ENCODE results near the gene FBXO31. TPM values are rescaled to one million over a fixed set of nuclear protein-coding genes. Genes with fewer than 3 reads are reported as not detected.
A peak's percentile ranks its signal among the peaks of the same experiment; 100 is the strongest.
"Not testable (repeated sequence)": the region's sequence is repeated elsewhere in the genome, so short reads cannot be mapped to it uniquely, and the experiment has no call there.

The FBXO31 gene
- total RNA-seq, 1 donor from 2014 or later, result 93.3 TPM

- Histone ChIP-seq H3K4me3 (no peak overlapping the region), H3K36me3 (peaks cover 0 to 57% of the 10 kb centered on the region in 2 donors), H3K27me3 (no peaks in the 10 kb centered on the region), H3K4me1 (peaks cover 12% of the 10 kb centered on the region), H3K27ac (no peak overlapping the region), H3K9me3 (no peaks in the 10 kb centered on the region)
- no peak for TF ChIP-seq POLR2AphosphoS5 (IDR thresholded peaks at IDR 0.05; ENCODE audit: insufficient read depth in 1 of 2, low read depth in 1 of 2)
- no peak for TF ChIP-seq CTCF (IDR thresholded peaks at IDR 0.05)
- TF ChIP-seq POLR2A (IDR thresholded peaks at IDR 0.05), result no peak
- DNase-seq (ENCODE audit: extremely low spot score in 2 of 2), result no peak
- intact Hi-C loops (cut with DNase I), result no loop called here
These were observed 41.1 kb downstream of the FBXO31 start for GRCh38 chr16:87342504-87342903.

- DNase-seq (ENCODE audit: extremely low spot score in 2 of 2), result no peak
- intact Hi-C loops (cut with DNase I), result no loop called here
- no peaks in the 10 kb centered on the region for H3K9me3 ChIP-seq
- TF ChIP-seq POLR2AphosphoS5 (IDR thresholded peaks at IDR 0.05; ENCODE audit: insufficient read depth in 1 of 2, low read depth in 1 of 2) (no peak), POLR2A (IDR thresholded peaks at IDR 0.05) (no peak), CTCF (IDR thresholded peaks at IDR 0.05) (no peak)
- H3K4me1 ChIP-seq, result peaks cover 5% of the 10 kb centered on the region
- H3K4me3 ChIP-seq, result no peak overlapping the region
- no peak overlapping the region for H3K27ac ChIP-seq
- H3K36me3 ChIP-seq, result peaks cover 0 to 64% of the 10 kb centered on the region in 2 donors
- no peaks in the 10 kb centered on the region for H3K27me3 ChIP-seq
These were observed 43.4 kb downstream of the FBXO31 start for GRCh38 chr16:87340198-87340597.

- H3K9me3 ChIP-seq; H3K27me3 ChIP-seq; DNase-seq (ENCODE audit: extremely low spot score in 2 of 2); H3K4me1 ChIP-seq; H3K4me3 ChIP-seq; H3K27ac ChIP-seq; intact Hi-C loops (cut with DNase I): not testable (repeated sequence)
- H3K36me3 ChIP-seq, result peaks cover 0 to 69% of the 10 kb centered on the region in 2 donors
These were observed 43.9 kb downstream of the FBXO31 start for GRCh38 chr16:87339724-87340105.

- no peaks in the 10 kb centered on the region for H3K9me3 ChIP-seq
- intact Hi-C loops (cut with DNase I), result no loop called here
- TF ChIP-seq POLR2A (IDR thresholded peaks at IDR 0.05) (no peak), CTCF (IDR thresholded peaks at IDR 0.05) (no peak), POLR2AphosphoS5 (IDR thresholded peaks at IDR 0.05; ENCODE audit: insufficient read depth in 1 of 2, low read depth in 1 of 2) (no peak)
These were observed 44.4 kb downstream of the FBXO31 start for GRCh38 chr16:87339086-87339723.

GRCh38 chr16:87338155-87338765, 45.3 kb downstream of the FBXO31 start:
- no peaks in the 10 kb centered on the region for H3K9me3 ChIP-seq
- H3K27me3 ChIP-seq, result no peaks in the 10 kb centered on the region
- no peak for DNase-seq (ENCODE audit: extremely low spot score in 2 of 2)
- no peak overlapping the region for H3K4me3 ChIP-seq
- intact Hi-C loops (cut with DNase I), result no loop called here
- no peak for TF ChIP-seq CTCF (IDR thresholded peaks at IDR 0.05)
- no peak for TF ChIP-seq POLR2A (IDR thresholded peaks at IDR 0.05)
- TF ChIP-seq POLR2AphosphoS5 (IDR thresholded peaks at IDR 0.05; ENCODE audit: insufficient read depth in 1 of 2, low read depth in 1 of 2), result peak in 1 of 2 donors; percentile 11
- no peaks in the 10 kb centered on the region for H3K4me1 ChIP-seq
- H3K27ac ChIP-seq, result no peak overlapping the region
- peaks cover 0 to 78% of the 10 kb centered on the region in 2 donors for H3K36me3 ChIP-seq

More at GRCh38 chr16:87339086-87339723, 44.4 kb downstream of the FBXO31 start:
- Histone ChIP-seq H3K4me3 (no peak overlapping the region), H3K4me1 (no peaks in the 10 kb centered on the region), H3K36me3 (peaks cover 0 to 74% of the 10 kb centered on the region in 2 donors), H3K27me3 (no peaks in the 10 kb centered on the region), H3K27ac (no peak overlapping the region)
- no peak for DNase-seq (ENCODE audit: extremely low spot score in 2 of 2)
